ENCODE measurements around the gene ZNF124. TPM values are rescaled to one million over a fixed set of nuclear protein-coding genes. Genes with fewer than 3 reads are reported as not detected.

ZNF124 gene
- total RNA-seq, 5 donors from 2014 or later (not counting 1 experiment from before 2014, with no cell fraction given) = 17.0 to 22.1 (median 18.3) TPM

DNA sequence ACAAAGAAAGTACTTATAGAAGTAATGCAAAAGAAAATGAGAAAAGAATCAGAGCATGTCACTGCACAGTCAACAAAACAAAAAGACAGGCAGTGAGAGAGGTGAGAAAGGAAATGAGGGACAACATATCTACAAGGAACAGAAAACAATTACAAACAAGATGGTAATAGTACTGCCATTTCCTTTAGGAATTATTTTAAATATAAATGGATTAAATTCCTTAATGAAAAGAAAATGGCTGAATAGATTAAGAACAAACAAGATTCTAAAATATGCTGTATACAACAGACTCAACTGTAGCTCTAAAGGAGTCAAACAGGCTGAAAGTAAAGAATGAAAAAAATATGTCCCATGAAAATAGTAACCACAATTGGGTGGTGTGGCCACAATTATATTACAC is 22.1 kb upstream of the ZNF124 start:
- no peak for DNase-seq
- H3K4me1 ChIP-seq (ENCODE audit: control insufficient read depth in 1 of 2, extremely low read depth in 1 of 2, insufficient read depth in 2 of 2, low read length in 2 of 2) = no peaks in the 10 kb centered on the region
- H3K27ac ChIP-seq (ENCODE audit: low read length) = no peak overlapping the region
- ATAC-seq (replicated peaks in 1 of 4) = no peak
- Mint-ChIP-seq H3K4me3 (no peak overlapping the region), H3K4me1 (no peaks in the 10 kb centered on the region), H3K27me3 (no peaks in the 10 kb centered on the region), H3K36me3 (peaks cover 90% of the 10 kb centered on the region), H3K9me3 (peaks cover 14 to 72% (median 52%) of the 10 kb centered on the region in 3 donors), H3K27ac (no peak overlapping the region)
- peaks cover 14 to 59% of the 10 kb centered on the region in 2 donors for H3K36me3 ChIP-seq (ENCODE audit: control insufficient read depth in 2 of 2, extremely low read depth in 1 of 2, insufficient read depth in 1 of 2, low read length in 1 of 2)
- no peak overlapping the region for H3K4me3 ChIP-seq (ENCODE audit: control insufficient read depth in 1 of 2, extremely low read depth in 1 of 2, low read length in 1 of 2)
- H3K27me3 ChIP-seq (replicated peaks in 1 of 2; ENCODE audit: control insufficient read depth in 2 of 2, extremely low read depth in 1 of 2, insufficient read depth in 2 of 2, low read length in 1 of 2) = no peaks in the 10 kb centered on the region
- POLR2A ChIA-PET = no interaction called here
- peaks cover 33% of the 10 kb centered on the region for H3K9me3 ChIP-seq
- CTCF ChIA-PET = no interaction called here

DNA sequence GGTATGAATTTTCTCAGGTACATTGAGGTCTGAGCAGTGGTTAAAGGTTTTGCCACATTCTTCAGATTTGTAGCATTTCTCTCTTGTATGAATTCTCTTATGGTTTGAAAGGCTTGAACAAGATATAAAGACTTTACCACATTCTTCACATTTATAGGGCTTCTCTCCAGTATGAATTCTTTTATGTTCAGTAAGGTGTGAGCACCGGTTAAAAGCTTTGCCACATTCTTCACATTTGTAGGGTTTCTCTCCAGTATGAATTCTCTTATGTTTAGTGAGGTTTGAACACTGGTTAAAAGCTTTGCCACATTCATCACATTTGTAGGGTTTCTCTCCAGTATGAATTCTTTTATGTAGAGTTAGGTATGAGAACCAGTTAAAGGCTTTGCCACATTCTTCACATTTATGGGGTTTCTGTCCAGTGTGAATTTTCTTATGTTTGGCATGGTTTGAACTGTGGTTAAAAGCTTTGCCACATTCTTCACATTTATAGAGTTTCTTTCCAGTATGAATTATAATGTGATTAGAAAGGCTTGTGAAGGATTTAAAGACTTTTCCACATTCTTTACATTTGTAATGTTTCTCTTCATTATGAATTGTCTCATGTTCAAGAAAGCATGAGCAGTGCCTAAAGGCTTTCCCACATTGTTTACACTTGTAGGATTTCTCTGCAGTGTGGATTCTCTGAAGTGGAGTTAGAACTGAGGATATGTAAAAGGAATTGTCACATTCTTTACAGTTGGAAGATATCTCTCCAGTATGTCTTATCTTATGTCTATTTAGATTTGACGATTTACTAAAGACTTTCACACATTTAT is 18.4 kb upstream of the ZNF124 start:
- H3K9me3 ChIP-seq = peaks cover 29% of the 10 kb centered on the region
- ATAC-seq (replicated peaks in 1 of 4) (no peak), DNase-seq (no peak)
- Mint-ChIP-seq H3K27ac (no peak overlapping the region), H3K27me3 (no peaks in the 10 kb centered on the region), H3K9me3 (peaks cover 14 to 58% (median 40%) of the 10 kb centered on the region in 3 donors), H3K4me1 (peaks cover 0 to 2% (median 0%) of the 10 kb centered on the region in 3 donors), H3K4me3 (no peak overlapping the region), H3K36me3 (peaks cover 68% of the 10 kb centered on the region)
- no CpG with 5 or more reads among the region's 2 CpGs for WGBS (ENCODE audit: insufficient coverage)
- no peak overlapping the region for H3K27ac ChIP-seq (ENCODE audit: low read length)
- POLR2A ChIA-PET = interaction anchor here in 1 of 2 donors (0.9 kb wide), 1 partner anchor 8 kb away, joined by 7 read pairs; no protein-coding TSS in a partner anchor
- peaks cover 0 to under 1% of the 10 kb centered on the region in 2 experiments for H3K4me1 ChIP-seq (ENCODE audit: control insufficient read depth in 1 of 2, extremely low read depth in 1 of 2, insufficient read depth in 2 of 2, low read length in 2 of 2)
- peaks cover 5 to 32% of the 10 kb centered on the region in 2 donors for H3K36me3 ChIP-seq (ENCODE audit: control insufficient read depth in 2 of 2, extremely low read depth in 1 of 2, insufficient read depth in 1 of 2, low read length in 1 of 2)
- CTCF ChIA-PET = interaction anchor here (0.6 to 0.9 kb wide), 2 partner anchors 22 to 867 kb away, joined by 3 to 4 read pairs; no protein-coding TSS in a partner anchor
- no peak overlapping the region for H3K4me3 ChIP-seq (ENCODE audit: control insufficient read depth in 1 of 2, extremely low read depth in 1 of 2, low read length in 1 of 2)
- no peaks in the 10 kb centered on the region for H3K27me3 ChIP-seq (replicated peaks in 1 of 2; ENCODE audit: control insufficient read depth in 2 of 2, extremely low read depth in 1 of 2, insufficient read depth in 2 of 2, low read length in 1 of 2)

DNA sequence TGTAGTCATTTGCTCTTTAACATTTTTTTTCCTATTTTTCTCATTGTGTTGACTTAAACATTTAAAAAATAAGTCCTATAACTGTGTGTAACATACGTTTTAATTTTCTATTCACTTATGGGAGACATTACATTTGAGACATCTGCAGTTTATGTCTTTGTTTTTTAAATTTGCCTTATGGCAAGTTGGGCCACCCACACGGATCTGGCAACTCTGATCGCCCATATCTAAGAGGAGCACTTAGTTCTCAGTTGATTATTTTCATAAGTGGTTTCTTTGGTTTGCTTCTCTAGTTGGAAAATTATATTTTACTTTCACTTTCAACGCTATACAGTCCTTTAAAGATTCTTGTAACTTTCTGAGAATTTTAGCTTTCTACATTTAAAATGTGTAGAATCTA is 13.8 kb upstream of the ZNF124 start:
- ATAC-seq (replicated peaks in 1 of 4) (no peak), DNase-seq (no peak)
- peaks cover 32% of the 10 kb centered on the region for H3K36me3 Mint-ChIP-seq
- ChIA-PET CTCF (no interaction called here), POLR2A (interaction anchor here in 1 of 2 donors (0.7 kb wide), 1 partner anchor 25 kb away, joined by 4 read pairs; no protein-coding TSS in a partner anchor)
- H3K27ac ChIP-seq (ENCODE audit: low read length) = no peak overlapping the region
- WGBS (ENCODE audit: insufficient coverage) = no CpG with 5 or more reads among the region's 4 CpGs
- H3K27me3 Mint-ChIP-seq = no peaks in the 10 kb centered on the region
- H3K4me1 Mint-ChIP-seq = peaks cover 0 to 2% (median 0%) of the 10 kb centered on the region in 3 donors
- H3K36me3 ChIP-seq (ENCODE audit: control insufficient read depth in 2 of 2, extremely low read depth in 1 of 2, insufficient read depth in 1 of 2, low read length in 1 of 2) = peaks cover 0 to 9% of the 10 kb centered on the region in 2 donors
- H3K4me1 ChIP-seq (ENCODE audit: control insufficient read depth in 1 of 2, extremely low read depth in 1 of 2, insufficient read depth in 2 of 2, low read length in 2 of 2) = peaks cover 0 to 2% of the 10 kb centered on the region in 2 experiments
- H3K27ac Mint-ChIP-seq = no peak overlapping the region
- peaks cover 0 to 3% of the 10 kb centered on the region in 2 experiments for H3K27me3 ChIP-seq (replicated peaks in 1 of 2; ENCODE audit: control insufficient read depth in 2 of 2, extremely low read depth in 1 of 2, insufficient read depth in 2 of 2, low read length in 1 of 2)
- H3K4me3 Mint-ChIP-seq = no peak overlapping the region
- peaks cover 17% of the 10 kb centered on the region for H3K9me3 ChIP-seq
- H3K9me3 Mint-ChIP-seq = peaks cover 6 to 45% (median 36%) of the 10 kb centered on the region in 3 donors
- H3K4me3 ChIP-seq (ENCODE audit: control insufficient read depth in 1 of 2, extremely low read depth in 1 of 2, low read length in 1 of 2) = no peak overlapping the region

DNA sequence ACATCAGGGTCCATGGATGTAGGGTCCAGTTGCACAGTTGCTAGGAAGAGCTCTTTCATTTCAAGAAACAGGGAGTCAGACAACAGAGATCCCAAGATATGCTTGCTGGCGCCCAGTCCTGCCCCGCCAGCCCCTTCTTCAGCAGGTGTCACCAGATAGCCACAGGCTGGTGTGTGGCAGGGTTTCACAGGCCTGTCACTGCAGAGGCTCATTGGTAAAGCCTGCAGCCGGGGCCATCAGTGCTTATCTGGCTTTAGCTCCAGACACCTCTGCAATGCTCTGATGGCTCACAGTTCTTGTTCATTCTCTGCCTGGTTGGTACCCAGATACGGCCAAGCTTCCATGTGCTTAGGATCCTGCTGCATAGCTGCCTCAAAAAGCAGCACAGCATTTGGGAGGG is 12.4 kb upstream of the ZNF124 start:
- 100% methylated on average over 4 of the region's 4 CpGs for WGBS (ENCODE audit: insufficient coverage)
- no peaks in the 10 kb centered on the region for H3K27me3 Mint-ChIP-seq
- Histone ChIP-seq H3K36me3 (ENCODE audit: control insufficient read depth in 2 of 2, extremely low read depth in 1 of 2, insufficient read depth in 1 of 2, low read length in 1 of 2) (no peaks in the 10 kb centered on the region), H3K4me1 (ENCODE audit: control insufficient read depth in 1 of 2, extremely low read depth in 1 of 2, insufficient read depth in 2 of 2, low read length in 2 of 2) (peaks cover 0 to 2% of the 10 kb centered on the region in 2 experiments), H3K4me3 (ENCODE audit: control insufficient read depth in 1 of 2, extremely low read depth in 1 of 2, low read length in 1 of 2) (peak overlapping the region in 1 of 2 donors; percentile 8), H3K9me3 (peaks cover 4% of the 10 kb centered on the region), H3K27ac (ENCODE audit: low read length) (no peak overlapping the region), H3K27me3 (replicated peaks in 1 of 2; ENCODE audit: control insufficient read depth in 2 of 2, extremely low read depth in 1 of 2, insufficient read depth in 2 of 2, low read length in 1 of 2) (peaks cover 0 to 3% of the 10 kb centered on the region in 2 experiments)
- H3K9me3 Mint-ChIP-seq = peaks cover 2 to 42% (median 28%) of the 10 kb centered on the region in 3 donors
- ChIA-PET POLR2A (interaction anchor here in 1 of 2 donors (0.5 kb wide), 2 partner anchors 264 to 661 kb away, joined by 3 to 5 read pairs; no protein-coding TSS in a partner anchor), CTCF (interaction anchor here in 1 of 2 donors (0.5 kb wide), 1 partner anchor 104 kb away, joined by 3 read pairs; no protein-coding TSS in a partner anchor)
- no peak overlapping the region for H3K4me3 Mint-ChIP-seq
- no peak overlapping the region for H3K27ac Mint-ChIP-seq
- peaks cover 0 to 2% (median 0%) of the 10 kb centered on the region in 3 donors for H3K4me1 Mint-ChIP-seq
- H3K36me3 Mint-ChIP-seq = peaks cover 23% of the 10 kb centered on the region
- DNase-seq (no peak), ATAC-seq (replicated peaks in 1 of 4) (no peak)

DNA sequence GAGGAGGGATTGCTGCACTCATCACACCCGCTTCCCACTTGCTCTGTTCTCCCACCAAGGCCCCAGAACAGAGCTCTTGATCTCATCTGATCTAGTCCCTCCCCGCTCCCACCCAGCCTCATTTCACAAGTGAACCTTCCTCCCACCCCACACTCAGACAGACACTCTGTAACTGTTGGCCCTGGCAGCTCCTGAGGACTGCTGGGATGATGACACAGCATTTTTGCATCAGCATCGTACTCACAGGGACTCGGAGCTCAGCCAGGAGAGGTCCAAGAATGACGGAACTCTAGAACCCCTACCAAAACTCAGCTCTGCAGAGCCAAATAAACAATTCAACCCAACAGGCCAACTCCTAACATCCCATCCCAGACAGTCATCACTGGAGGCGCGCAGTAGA is 11.2 kb upstream of the ZNF124 start:
- Mint-ChIP-seq H3K4me3 (no peak overlapping the region), H3K36me3 (peaks cover 23% of the 10 kb centered on the region), H3K27me3 (no peaks in the 10 kb centered on the region), H3K27ac (no peak overlapping the region), H3K4me1 (peaks cover 0 to 2% (median 0%) of the 10 kb centered on the region in 3 donors), H3K9me3 (peaks cover 8 to 48% (median 27%) of the 10 kb centered on the region in 3 donors)
- Histone ChIP-seq H3K4me1 (ENCODE audit: control insufficient read depth in 1 of 2, extremely low read depth in 1 of 2, insufficient read depth in 2 of 2, low read length in 2 of 2) (peaks cover 0 to 2% of the 10 kb centered on the region in 2 experiments), H3K27me3 (replicated peaks in 1 of 2; ENCODE audit: control insufficient read depth in 2 of 2, extremely low read depth in 1 of 2, insufficient read depth in 2 of 2, low read length in 1 of 2) (peaks cover 0 to 3% of the 10 kb centered on the region in 2 experiments), H3K4me3 (ENCODE audit: control insufficient read depth in 1 of 2, extremely low read depth in 1 of 2, low read length in 1 of 2) (no peak overlapping the region), H3K27ac (ENCODE audit: low read length) (no peak overlapping the region), H3K9me3 (peaks cover under 1% of the 10 kb centered on the region), H3K36me3 (ENCODE audit: control insufficient read depth in 2 of 2, extremely low read depth in 1 of 2, insufficient read depth in 1 of 2, low read length in 1 of 2) (no peaks in the 10 kb centered on the region)
- ATAC-seq (replicated peaks in 1 of 4) = no peak
- 53% methylated on average over 3 of the region's 7 CpGs for whole genome bisulfite sequencing (ENCODE audit: insufficient coverage)
- DNase-seq = no peak
- ChIA-PET POLR2A (interaction anchor here in 1 of 2 donors (0.8 kb wide), 1 partner anchor 27 kb away, joined by 3 read pairs; no protein-coding TSS in a partner anchor), CTCF (no interaction called here)

DNA sequence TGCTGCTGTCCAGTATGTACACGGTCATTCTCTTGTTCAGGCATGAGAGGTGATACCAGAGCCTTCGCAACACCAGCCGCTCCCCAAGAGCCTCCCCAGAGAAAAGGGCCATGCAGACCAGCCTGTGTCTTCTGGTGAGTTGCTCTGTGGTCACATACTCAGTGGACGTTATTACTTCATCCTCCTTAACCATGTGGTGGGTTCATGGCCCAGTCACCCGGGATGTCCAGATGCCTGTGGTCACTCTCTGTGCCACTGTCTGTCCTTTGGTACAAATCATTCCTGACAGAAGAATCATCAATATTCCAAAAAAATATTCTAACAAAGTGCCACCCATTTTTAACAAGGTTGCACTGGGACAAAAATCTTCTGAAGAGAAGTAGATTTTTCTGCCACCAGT is 8.8 kb upstream of the ZNF124 start:
- H3K9me3 ChIP-seq = no peaks in the 10 kb centered on the region
- peaks cover 0 to 2% of the 10 kb centered on the region in 2 experiments for H3K4me1 ChIP-seq (ENCODE audit: control insufficient read depth in 1 of 2, extremely low read depth in 1 of 2, insufficient read depth in 2 of 2, low read length in 2 of 2)
- H3K4me3 ChIP-seq (ENCODE audit: control insufficient read depth in 1 of 2, extremely low read depth in 1 of 2, low read length in 1 of 2) = no peak overlapping the region
- H3K36me3 ChIP-seq (ENCODE audit: control insufficient read depth in 2 of 2, extremely low read depth in 1 of 2, insufficient read depth in 1 of 2, low read length in 1 of 2) = no peaks in the 10 kb centered on the region
- peaks cover 12% of the 10 kb centered on the region for H3K36me3 Mint-ChIP-seq
- no peak overlapping the region for H3K4me3 Mint-ChIP-seq
- H3K27me3 Mint-ChIP-seq = no peaks in the 10 kb centered on the region
- DNase-seq (no peak), ATAC-seq (replicated peaks in 1 of 4) (no peak)
- H3K4me1 Mint-ChIP-seq = peaks cover 0 to 1% (median 0%) of the 10 kb centered on the region in 3 donors
- peaks cover 0 to 3% of the 10 kb centered on the region in 2 experiments for H3K27me3 ChIP-seq (replicated peaks in 1 of 2; ENCODE audit: control insufficient read depth in 2 of 2, extremely low read depth in 1 of 2, insufficient read depth in 2 of 2, low read length in 1 of 2)
- ChIA-PET CTCF (no interaction called here), POLR2A (interaction anchor here (0.6 kb wide), 2 partner anchors 61 to 120 kb away, joined by 3 read pairs; no protein-coding TSS in a partner anchor)
- 100% methylated on average over 4 of the region's 5 CpGs for WGBS (ENCODE audit: insufficient coverage)
- H3K27ac Mint-ChIP-seq = no peak overlapping the region
- H3K9me3 Mint-ChIP-seq = peaks cover 8 to 36% (median 19%) of the 10 kb centered on the region in 3 donors
- H3K27ac ChIP-seq (ENCODE audit: low read length) = no peak overlapping the region

Measured in T-cell (primary cell).